Lower leg skin (tissue), 3 donors: ENCODE measurements around the gene SLC39A11.

ENCODE experiments used
- POLR2A ChIP-seq, 2 donors: fragments of 450-650 bp; IDR thresholded peaks; one replicate each; pipeline ENCODE4 v1.6.1; 2016 to 2017; ENCODE audit warnings: antibody characterized with exemption in 2 of 2, mild to moderate bottlenecking in 1 of 2, moderate library complexity in 1 of 2
- TF ChIP-seq, protein P1 (sequence below), 3 donors: fragments of 450-650 bp; IDR thresholded peaks; one replicate each; pipeline ENCODE4 v1.5.1; 2016; ENCODE audit warnings: antibody characterized with exemption in 3 of 3, mild to moderate bottlenecking in 3 of 3, moderate library complexity in 2 of 3

DNA sequence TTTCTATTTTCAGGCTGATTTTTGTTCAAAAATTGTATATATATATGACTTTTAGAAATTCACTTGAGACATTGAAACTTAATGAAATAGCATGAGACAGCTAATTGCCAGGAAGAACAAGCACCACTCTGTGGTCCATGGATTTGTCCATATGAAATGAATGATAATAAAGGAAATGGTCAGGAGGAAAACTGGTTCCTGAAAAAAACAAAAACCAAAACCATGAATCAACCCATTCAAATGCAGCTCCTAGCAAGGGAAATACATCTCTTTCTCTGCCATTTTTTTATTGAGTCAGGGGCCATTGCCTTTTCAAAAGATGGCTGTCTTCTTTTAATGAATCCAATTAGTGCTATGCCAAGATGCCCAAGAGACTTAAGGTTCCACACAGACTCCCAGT, 230.7 kb downstream of the SLC39A11 start:
- no peak for TF ChIP-seq POLR2A (IDR thresholded peaks at IDR 0.05)
- TF ChIP-seq, protein P1, sequence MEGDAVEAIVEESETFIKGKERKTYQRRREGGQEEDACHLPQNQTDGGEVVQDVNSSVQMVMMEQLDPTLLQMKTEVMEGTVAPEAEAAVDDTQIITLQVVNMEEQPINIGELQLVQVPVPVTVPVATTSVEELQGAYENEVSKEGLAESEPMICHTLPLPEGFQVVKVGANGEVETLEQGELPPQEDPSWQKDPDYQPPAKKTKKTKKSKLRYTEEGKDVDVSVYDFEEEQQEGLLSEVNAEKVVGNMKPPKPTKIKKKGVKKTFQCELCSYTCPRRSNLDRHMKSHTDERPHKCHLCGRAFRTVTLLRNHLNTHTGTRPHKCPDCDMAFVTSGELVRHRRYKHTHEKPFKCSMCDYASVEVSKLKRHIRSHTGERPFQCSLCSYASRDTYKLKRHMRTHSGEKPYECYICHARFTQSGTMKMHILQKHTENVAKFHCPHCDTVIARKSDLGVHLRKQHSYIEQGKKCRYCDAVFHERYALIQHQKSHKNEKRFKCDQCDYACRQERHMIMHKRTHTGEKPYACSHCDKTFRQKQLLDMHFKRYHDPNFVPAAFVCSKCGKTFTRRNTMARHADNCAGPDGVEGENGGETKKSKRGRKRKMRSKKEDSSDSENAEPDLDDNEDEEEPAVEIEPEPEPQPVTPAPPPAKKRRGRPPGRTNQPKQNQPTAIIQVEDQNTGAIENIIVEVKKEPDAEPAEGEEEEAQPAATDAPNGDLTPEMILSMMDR (IDR thresholded peaks at IDR 0.05) = no peak
